Esophagus muscularis mucosa (tissue), 3 donors: ENCODE measurements around the gene IL17RD.

Experiments
- CTCF ChIP-seq, 3 experiments: fragments of 200-600 bp in 2 of 3; fragments of 450-650 bp in 1 of 3; sonication (generic) in 2 of 3; IDR thresholded peaks; one replicate each; pipeline ENCODE4 v1.5.1; 2017 to 2019; ENCODE audit warnings: antibody characterized with exemption in 3 of 3, mild to moderate bottlenecking in 2 of 3, moderate library complexity in 1 of 3
- POLR2A ChIP-seq: fragments of 450-650 bp; IDR thresholded peaks from one replicate; pipeline ENCODE4 v1.6.1; 2017; ENCODE audit warnings: antibody characterized with exemption, moderate library complexity, mild to moderate bottlenecking, low read depth

GRCh38 chr3:57052662-57053061 is 112.5 kb downstream of the IL17RD start:
- no peak for TF ChIP-seq POLR2A
- TF ChIP-seq CTCF (IDR thresholded peaks at IDR 0.05) = no peak
